GM23338 (cell line): ENCODE measurements around the gene ALPI. TPM values are rescaled to one million over a fixed set of nuclear protein-coding genes. Genes with fewer than 3 reads are reported as not detected.

Experiments used
- ATAC-seq: fragments of 200-7000 bp; cut with Tn5 transposase; 3 replicates; pipeline ENCODE4 v1.9.1; 2020
- DNase-seq: peaks from one replicate; pipeline ENCODE4 v3.0.0-alpha.2; 2015; ENCODE audit warnings: low spot score
- H2AFZ ChIP-seq: fragments of 200-600 bp; sonication (generic); 2 replicates; pipeline ENCODE4 v1.8.0; 2016; ENCODE audit warnings: antibody characterized with exemption, mild to moderate bottlenecking, moderate library complexity
- H3F3A ChIP-seq: fragments of 200-600 bp; sonication (generic); replicated peaks from 2 replicates; pipeline ENCODE4 v1.8.0; 2017; ENCODE audit warnings: antibody characterized with exemption, mixed run types, low read depth
- H3K27ac ChIP-seq: fragments of 200-600 bp; sonication (generic); 2 replicates; pipeline ENCODE4 v1.6.1; 2016; ENCODE audit warnings: low read depth
- H3K27me3 ChIP-seq: fragments of 200-600 bp; sonication (generic); 2 replicates; pipeline ENCODE4 v1.8.0; 2016; ENCODE audit warnings: mild to moderate bottlenecking, mixed run types, moderate library complexity; ENCODE audit not compliant: insufficient read depth
- H3K36me3 ChIP-seq: fragments of 200-600 bp; sonication (generic); 2 replicates; pipeline ENCODE4 v1.8.0; 2016; ENCODE audit warnings: mild to moderate bottlenecking; ENCODE audit not compliant: insufficient read depth
- H3K4me1 ChIP-seq: fragments of 200-600 bp; sonication (generic); 2 replicates; pipeline ENCODE4 v1.8.0; 2016; ENCODE audit warnings: mild to moderate bottlenecking, moderate library complexity; ENCODE audit not compliant: insufficient read depth
- H3K4me2 ChIP-seq: fragments of 200-600 bp; sonication (generic); 2 replicates; pipeline ENCODE4 v1.7.1; 2017; ENCODE audit warnings: mixed run types
- H3K4me3 ChIP-seq: fragments of 200-600 bp; sonication (generic); 2 replicates; pipeline ENCODE4 v1.6.1; 2016; ENCODE audit warnings: mixed run types
- H3K79me2 ChIP-seq: fragments of 200-600 bp; sonication (generic); replicated peaks from 2 replicates; pipeline ENCODE4 v1.8.0; 2017; ENCODE audit warnings: mild to moderate bottlenecking; ENCODE audit not compliant: insufficient read depth
- H3K9me2 ChIP-seq: fragments of 200-600 bp; sonication (generic); 2 replicates; pipeline ENCODE4 v1.8.0; 2017; ENCODE audit not compliant: insufficient read depth
- H4K20me1 ChIP-seq: fragments of 200-600 bp; sonication (generic); replicated peaks from 2 replicates; pipeline ENCODE4 v1.8.0; 2017; ENCODE audit warnings: mild to moderate bottlenecking; ENCODE audit not compliant: insufficient read depth
- H3K27ac Mint-ChIP-seq: 2 replicates; pipeline ENCODE4 v1.8.0; 2020; ENCODE audit warnings: inconsistent platforms, mild to moderate bottlenecking, moderate library complexity, mixed read lengths
- H3K27me3 Mint-ChIP-seq: 3 replicates; pipeline ENCODE4 v1.8.0; 2022; ENCODE audit warnings: low read depth, mild to moderate bottlenecking, moderate library complexity, mixed read lengths, inconsistent platforms; ENCODE audit not compliant: insufficient read depth, poor library complexity
- H3K36me3 Mint-ChIP-seq: 3 replicates; pipeline ENCODE4 v1.8.0; 2021; ENCODE audit warnings: low read depth, mild to moderate bottlenecking, inconsistent platforms, moderate library complexity, mixed read lengths
- H3K4me1 Mint-ChIP-seq: 3 replicates; pipeline ENCODE4 v1.8.0; 2020; ENCODE audit warnings: mild to moderate bottlenecking, inconsistent platforms, mixed read lengths
- H3K4me3 Mint-ChIP-seq: 3 replicates; pipeline ENCODE4 v1.8.0; 2021; ENCODE audit warnings: moderate library complexity, mild to moderate bottlenecking, inconsistent platforms, mixed read lengths
- H3K9me3 Mint-ChIP-seq: 3 replicates; pipeline ENCODE4 v1.8.0; 2020; ENCODE audit warnings: moderate library complexity, mild to moderate bottlenecking, inconsistent platforms, mixed read lengths
- CREB1 ChIP-seq: fragments of 250-450 bp; sonication (Bioruptor Pico); IDR thresholded peaks from 2 replicates; pipeline ENCODE4 v1.5.0; 2020; ENCODE audit warnings: low read depth, mild to moderate bottlenecking, moderate library complexity
- ETS1 ChIP-seq: IDR thresholded peaks from 2 replicates; pipeline ENCODE4 v1.6.1; 2016; ENCODE audit warnings: antibody characterized with exemption
- EZH2 ChIP-seq: fragments of 200-600 bp; sonication (generic); IDR thresholded peaks from one replicate; pipeline ENCODE4 v1.8.0; 2017; ENCODE audit warnings: antibody characterized with exemption, mild to moderate bottlenecking, low read depth; ENCODE audit not compliant: unreplicated experiment
- EZH2phosphoT487 ChIP-seq: fragments of 200-600 bp; sonication (generic); IDR thresholded peaks from one replicate; pipeline ENCODE4 v1.8.1; 2018; ENCODE audit warnings: antibody characterized with exemption; ENCODE audit not compliant: unreplicated experiment
- JUNB ChIP-seq: IDR thresholded peaks from one replicate; pipeline ENCODE4 v1.6.1; 2016; ENCODE audit warnings: antibody characterized with exemption; ENCODE audit not compliant: unreplicated experiment
- NANOG ChIP-seq: IDR thresholded peaks from 2 replicates; pipeline ENCODE4 v1.6.1; 2016; ENCODE audit warnings: antibody characterized with exemption, borderline replicate concordance
- POLR2AphosphoS5 ChIP-seq: IDR thresholded peaks from 2 replicates; pipeline ENCODE4 v1.6.1; 2016; ENCODE audit warnings: antibody characterized with exemption, low read depth
- STAT1 ChIP-seq: IDR thresholded peaks from one replicate; pipeline ENCODE4 v1.6.1; 2016; ENCODE audit warnings: antibody characterized with exemption; ENCODE audit not compliant: unreplicated experiment
- ZNF114 ChIP-seq: fragments of 250-450 bp; sonication (Bioruptor Pico); IDR thresholded peaks from 2 replicates; pipeline ENCODE4 v1.5.0; 2020; ENCODE audit warnings: mild to moderate bottlenecking, moderate library complexity
- ZNF331 ChIP-seq: fragments of 250-450 bp; sonication (Bioruptor Pico); IDR thresholded peaks from 2 replicates; pipeline ENCODE4 v1.5.0; 2020; ENCODE audit warnings: low read depth, mild to moderate bottlenecking, moderate library complexity
- polyA plus RNA-seq: library from polyadenylated mRNA; unstranded; fragments of >200 nt; fragmentation: Nextera tagmentation; extraction: Ambion mirVana; gene quantifications from 2 replicates; pipeline ENCODE4 v1.2.1, GENCODE V29; 2016
- total RNA-seq: library from RNA; depleted of rRNA; stranded (reverse); fragments of >200 nt; shearing (Covaris generic); gene quantifications from 2 replicates; pipeline ENCODE4 v1.2.3, GENCODE V29; 2014
- TF ChIP-seq, protein P1 (sequence below): IDR thresholded peaks from one replicate; pipeline ENCODE4 v1.6.1; 2018; ENCODE audit warnings: antibody characterized with exemption; ENCODE audit not compliant: unreplicated experiment
- TF ChIP-seq, protein P2 (sequence below), 2 experiments: fragments of 200-600 bp in 1 of 2; sonication (generic) in 1 of 2; conservative IDR thresholded peaks; 2 replicates each; pipeline versions ENCODE4 v1.5.1 to v1.6.1; 2016 to 2017; ENCODE audit warnings: antibody characterized with exemption in 2 of 2, low read depth in 2 of 2, mild to moderate bottlenecking in 2 of 2, moderate library complexity in 1 of 2
- TF ChIP-seq, protein P3 (sequence below): fragments of 250-450 bp; sonication (Bioruptor Pico); IDR thresholded peaks from 2 replicates; pipeline ENCODE4 v1.5.0; 2020; ENCODE audit warnings: mild to moderate bottlenecking, moderate library complexity

The ALPI gene
- total and polyA plus RNA-seq, 2 experiments from 2014 or later = not detected

DNA sequence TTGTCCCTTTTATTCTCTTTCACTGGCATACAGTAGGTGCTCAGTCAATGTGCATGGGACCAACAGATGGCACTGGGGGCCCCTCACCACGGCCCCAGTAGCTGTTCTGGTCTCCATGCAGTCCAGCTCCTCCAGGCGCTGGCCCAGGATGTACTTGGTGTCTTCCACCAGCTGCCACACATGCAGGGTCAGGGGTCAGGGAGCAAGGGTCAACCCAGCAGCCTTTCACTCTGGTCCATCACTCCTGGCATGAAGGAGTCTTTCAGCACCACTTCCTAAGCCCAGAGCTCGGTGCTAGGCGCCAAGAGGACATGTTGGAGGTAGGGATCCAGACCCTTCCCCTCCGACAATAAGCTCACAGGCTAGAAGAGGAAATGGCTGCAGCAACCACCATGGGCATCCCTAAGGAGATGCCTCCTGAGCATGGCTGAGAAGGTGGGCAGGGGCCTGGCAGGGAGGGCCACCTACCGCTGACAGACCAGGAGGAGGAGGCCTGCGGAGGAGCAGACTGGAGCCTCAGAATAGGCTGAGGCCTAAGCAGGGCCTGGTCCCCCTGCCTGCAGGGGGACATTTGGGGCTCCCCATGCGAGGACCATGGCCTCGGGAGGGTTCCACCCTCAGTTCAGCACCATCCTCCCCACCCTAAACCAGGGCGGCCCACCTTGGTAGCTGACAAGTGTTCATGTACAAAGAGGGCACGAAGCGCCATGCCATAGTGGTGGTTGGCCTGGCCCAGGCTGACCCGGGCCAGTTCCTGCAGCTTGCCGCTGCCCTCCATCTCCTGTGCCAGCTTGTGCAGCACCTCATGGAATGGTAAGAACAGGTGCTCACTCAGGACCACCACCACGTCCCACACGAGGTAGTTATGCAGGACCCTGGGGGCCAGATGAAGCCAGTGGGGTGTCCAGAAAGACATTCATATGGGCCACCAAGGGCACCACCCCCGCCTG lies 39.2 kb upstream of the ALPI start:
- peaks cover 39% of the 10 kb centered on the region for H3K27me3 ChIP-seq
- H3K27ac ChIP-seq = no peak overlapping the region
- H3K36me3 Mint-ChIP-seq = peaks cover 14% of the 10 kb centered on the region
- H3K36me3 ChIP-seq = no peaks in the 10 kb centered on the region
- H3K4me3 Mint-ChIP-seq = no peak overlapping the region
- H3K4me1 ChIP-seq = peaks cover 6% of the 10 kb centered on the region
- H3K4me3 ChIP-seq = no peak overlapping the region
- peaks cover 48% of the 10 kb centered on the region for H3K27me3 Mint-ChIP-seq
- H4K20me1 ChIP-seq = 0 out of 2 replicates have a peak, but pooled peaks cover 4% of the 10 kb centered on the region
- DNase-seq (no peak), ATAC-seq (no peak)
- TF ChIP-seq EZH2phosphoT487 = no peak
- TF ChIP-seq, protein P1, sequence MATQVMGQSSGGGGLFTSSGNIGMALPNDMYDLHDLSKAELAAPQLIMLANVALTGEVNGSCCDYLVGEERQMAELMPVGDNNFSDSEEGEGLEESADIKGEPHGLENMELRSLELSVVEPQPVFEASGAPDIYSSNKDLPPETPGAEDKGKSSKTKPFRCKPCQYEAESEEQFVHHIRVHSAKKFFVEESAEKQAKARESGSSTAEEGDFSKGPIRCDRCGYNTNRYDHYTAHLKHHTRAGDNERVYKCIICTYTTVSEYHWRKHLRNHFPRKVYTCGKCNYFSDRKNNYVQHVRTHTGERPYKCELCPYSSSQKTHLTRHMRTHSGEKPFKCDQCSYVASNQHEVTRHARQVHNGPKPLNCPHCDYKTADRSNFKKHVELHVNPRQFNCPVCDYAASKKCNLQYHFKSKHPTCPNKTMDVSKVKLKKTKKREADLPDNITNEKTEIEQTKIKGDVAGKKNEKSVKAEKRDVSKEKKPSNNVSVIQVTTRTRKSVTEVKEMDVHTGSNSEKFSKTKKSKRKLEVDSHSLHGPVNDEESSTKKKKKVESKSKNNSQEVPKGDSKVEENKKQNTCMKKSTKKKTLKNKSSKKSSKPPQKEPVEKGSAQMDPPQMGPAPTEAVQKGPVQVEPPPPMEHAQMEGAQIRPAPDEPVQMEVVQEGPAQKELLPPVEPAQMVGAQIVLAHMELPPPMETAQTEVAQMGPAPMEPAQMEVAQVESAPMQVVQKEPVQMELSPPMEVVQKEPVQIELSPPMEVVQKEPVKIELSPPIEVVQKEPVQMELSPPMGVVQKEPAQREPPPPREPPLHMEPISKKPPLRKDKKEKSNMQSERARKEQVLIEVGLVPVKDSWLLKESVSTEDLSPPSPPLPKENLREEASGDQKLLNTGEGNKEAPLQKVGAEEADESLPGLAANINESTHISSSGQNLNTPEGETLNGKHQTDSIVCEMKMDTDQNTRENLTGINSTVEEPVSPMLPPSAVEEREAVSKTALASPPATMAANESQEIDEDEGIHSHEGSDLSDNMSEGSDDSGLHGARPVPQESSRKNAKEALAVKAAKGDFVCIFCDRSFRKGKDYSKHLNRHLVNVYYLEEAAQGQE = no peak
- TF ChIP-seq ZNF114 (CRISPR knock-in tag) = no peak
- TF ChIP-seq JUNB = no peak
- TF ChIP-seq, protein P2, sequence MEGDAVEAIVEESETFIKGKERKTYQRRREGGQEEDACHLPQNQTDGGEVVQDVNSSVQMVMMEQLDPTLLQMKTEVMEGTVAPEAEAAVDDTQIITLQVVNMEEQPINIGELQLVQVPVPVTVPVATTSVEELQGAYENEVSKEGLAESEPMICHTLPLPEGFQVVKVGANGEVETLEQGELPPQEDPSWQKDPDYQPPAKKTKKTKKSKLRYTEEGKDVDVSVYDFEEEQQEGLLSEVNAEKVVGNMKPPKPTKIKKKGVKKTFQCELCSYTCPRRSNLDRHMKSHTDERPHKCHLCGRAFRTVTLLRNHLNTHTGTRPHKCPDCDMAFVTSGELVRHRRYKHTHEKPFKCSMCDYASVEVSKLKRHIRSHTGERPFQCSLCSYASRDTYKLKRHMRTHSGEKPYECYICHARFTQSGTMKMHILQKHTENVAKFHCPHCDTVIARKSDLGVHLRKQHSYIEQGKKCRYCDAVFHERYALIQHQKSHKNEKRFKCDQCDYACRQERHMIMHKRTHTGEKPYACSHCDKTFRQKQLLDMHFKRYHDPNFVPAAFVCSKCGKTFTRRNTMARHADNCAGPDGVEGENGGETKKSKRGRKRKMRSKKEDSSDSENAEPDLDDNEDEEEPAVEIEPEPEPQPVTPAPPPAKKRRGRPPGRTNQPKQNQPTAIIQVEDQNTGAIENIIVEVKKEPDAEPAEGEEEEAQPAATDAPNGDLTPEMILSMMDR (conservative IDR thresholded peaks at IDR 0.05; ENCODE audit: low read depth in 2 of 2) = no peak
- TF ChIP-seq EZH2 = no peak
- no peak for TF ChIP-seq ETS1
- TF ChIP-seq POLR2AphosphoS5 = no peak
- no peak for TF ChIP-seq STAT1
- TF ChIP-seq, protein P3, sequence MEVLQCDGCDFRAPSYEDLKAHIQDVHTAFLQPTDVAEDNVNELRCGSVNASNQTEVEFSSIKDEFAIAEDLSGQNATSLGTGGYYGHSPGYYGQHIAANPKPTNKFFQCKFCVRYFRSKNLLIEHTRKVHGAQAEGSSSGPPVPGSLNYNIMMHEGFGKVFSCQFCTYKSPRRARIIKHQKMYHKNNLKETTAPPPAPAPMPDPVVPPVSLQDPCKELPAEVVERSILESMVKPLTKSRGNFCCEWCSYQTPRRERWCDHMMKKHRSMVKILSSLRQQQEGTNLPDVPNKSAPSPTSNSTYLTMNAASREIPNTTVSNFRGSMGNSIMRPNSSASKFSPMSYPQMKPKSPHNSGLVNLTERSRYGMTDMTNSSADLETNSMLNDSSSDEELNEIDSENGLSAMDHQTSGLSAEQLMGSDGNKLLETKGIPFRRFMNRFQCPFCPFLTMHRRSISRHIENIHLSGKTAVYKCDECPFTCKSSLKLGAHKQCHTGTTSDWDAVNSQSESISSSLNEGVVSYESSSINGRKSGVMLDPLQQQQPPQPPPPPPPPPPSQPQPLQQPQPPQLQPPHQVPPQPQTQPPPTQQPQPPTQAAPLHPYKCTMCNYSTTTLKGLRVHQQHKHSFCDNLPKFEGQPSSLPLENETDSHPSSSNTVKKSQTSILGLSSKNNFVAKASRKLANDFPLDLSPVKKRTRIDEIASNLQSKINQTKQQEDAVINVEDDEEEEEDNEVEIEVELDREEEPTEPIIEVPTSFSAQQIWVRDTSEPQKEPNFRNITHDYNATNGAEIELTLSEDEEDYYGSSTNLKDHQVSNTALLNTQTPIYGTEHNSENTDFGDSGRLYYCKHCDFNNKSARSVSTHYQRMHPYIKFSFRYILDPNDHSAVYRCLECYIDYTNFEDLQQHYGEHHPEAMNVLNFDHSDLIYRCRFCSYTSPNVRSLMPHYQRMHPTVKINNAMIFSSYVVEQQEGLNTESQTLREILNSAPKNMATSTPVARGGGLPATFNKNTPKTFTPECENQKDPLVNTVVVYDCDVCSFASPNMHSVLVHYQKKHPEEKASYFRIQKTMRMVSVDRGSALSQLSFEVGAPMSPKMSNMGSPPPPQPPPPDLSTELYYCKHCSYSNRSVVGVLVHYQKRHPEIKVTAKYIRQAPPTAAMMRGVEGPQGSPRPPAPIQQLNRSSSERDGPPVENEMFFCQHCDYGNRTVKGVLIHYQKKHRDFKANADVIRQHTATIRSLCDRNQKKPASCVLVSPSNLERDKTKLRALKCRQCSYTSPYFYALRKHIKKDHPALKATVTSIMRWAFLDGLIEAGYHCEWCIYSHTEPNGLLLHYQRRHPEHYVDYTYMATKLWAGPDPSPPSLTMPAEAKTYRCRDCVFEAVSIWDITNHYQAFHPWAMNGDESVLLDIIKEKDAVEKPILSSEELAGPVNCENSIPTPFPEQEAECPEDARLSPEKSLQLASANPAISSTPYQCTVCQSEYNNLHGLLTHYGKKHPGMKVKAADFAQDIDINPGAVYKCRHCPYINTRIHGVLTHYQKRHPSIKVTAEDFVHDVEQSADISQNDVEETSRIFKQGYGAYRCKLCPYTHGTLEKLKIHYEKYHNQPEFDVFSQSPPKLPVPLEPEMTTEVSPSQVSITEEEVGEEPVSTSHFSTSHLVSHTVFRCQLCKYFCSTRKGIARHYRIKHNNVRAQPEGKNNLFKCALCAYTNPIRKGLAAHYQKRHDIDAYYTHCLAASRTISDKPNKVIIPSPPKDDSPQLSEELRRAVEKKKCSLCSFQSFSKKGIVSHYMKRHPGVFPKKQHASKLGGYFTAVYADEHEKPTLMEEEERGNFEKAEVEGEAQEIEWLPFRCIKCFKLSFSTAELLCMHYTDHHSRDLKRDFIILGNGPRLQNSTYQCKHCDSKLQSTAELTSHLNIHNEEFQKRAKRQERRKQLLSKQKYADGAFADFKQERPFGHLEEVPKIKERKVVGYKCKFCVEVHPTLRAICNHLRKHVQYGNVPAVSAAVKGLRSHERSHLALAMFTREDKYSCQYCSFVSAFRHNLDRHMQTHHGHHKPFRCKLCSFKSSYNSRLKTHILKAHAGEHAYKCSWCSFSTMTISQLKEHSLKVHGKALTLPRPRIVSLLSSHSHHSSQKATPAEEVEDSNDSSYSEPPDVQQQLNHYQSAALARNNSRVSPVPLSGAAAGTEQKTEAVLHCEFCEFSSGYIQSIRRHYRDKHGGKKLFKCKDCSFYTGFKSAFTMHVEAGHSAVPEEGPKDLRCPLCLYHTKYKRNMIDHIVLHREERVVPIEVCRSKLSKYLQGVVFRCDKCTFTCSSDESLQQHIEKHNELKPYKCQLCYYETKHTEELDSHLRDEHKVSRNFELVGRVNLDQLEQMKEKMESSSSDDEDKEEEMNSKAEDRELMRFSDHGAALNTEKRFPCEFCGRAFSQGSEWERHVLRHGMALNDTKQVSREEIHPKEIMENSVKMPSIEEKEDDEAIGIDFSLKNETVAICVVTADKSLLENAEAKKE = no peak
- TF ChIP-seq ZNF331 (CRISPR knock-in tag) = no peak
- no peak for TF ChIP-seq NANOG
- TF ChIP-seq CREB1 (CRISPR knock-in tag) = no peak
- H3F3A ChIP-seq = peaks cover 2% of the 10 kb centered on the region
- 0 out of 2 replicates have a peak, but pooled peaks cover 3% of the 10 kb centered on the region for H3K9me2 ChIP-seq
- no peak overlapping the region for H3K4me2 ChIP-seq
- peaks cover 7% of the 10 kb centered on the region for H3K4me1 Mint-ChIP-seq
- peaks cover 19% of the 10 kb centered on the region; the same call in 1 of the 2 replicates for H3K79me2 ChIP-seq
- H3K27ac Mint-ChIP-seq = no peak overlapping the region
- H2AFZ ChIP-seq = no peak overlapping the region
- peaks cover 3% of the 10 kb centered on the region; the same call in 1 of the 3 replicates for H3K9me3 Mint-ChIP-seq
